Left kidney (tissue), 2 donors: ENCODE measurements around the gene MT2A. TPM values are rescaled to one million over a fixed set of nuclear protein-coding genes. Genes with fewer than 3 reads are reported as not detected.
"Not testable (repeated sequence)": the region's sequence is repeated elsewhere in the genome, so short reads cannot be mapped to it uniquely, and the experiment has no call there.

ENCODE experiments used
- DNase-seq: peaks from one replicate; pipeline ENCODE4 v3.0.0-alpha.2; 2013
- polyA plus RNA-seq: library from polyadenylated mRNA; unstranded; fragments of 120-200 nt; gene quantifications from one replicate; pipeline ENCODE4 v1.2.1, GENCODE V29; 2013; ENCODE audit not compliant: insufficient read length

The MT2A gene
- polyA plus RNA-seq, 1 donor: 19.0 TPM

DNA sequence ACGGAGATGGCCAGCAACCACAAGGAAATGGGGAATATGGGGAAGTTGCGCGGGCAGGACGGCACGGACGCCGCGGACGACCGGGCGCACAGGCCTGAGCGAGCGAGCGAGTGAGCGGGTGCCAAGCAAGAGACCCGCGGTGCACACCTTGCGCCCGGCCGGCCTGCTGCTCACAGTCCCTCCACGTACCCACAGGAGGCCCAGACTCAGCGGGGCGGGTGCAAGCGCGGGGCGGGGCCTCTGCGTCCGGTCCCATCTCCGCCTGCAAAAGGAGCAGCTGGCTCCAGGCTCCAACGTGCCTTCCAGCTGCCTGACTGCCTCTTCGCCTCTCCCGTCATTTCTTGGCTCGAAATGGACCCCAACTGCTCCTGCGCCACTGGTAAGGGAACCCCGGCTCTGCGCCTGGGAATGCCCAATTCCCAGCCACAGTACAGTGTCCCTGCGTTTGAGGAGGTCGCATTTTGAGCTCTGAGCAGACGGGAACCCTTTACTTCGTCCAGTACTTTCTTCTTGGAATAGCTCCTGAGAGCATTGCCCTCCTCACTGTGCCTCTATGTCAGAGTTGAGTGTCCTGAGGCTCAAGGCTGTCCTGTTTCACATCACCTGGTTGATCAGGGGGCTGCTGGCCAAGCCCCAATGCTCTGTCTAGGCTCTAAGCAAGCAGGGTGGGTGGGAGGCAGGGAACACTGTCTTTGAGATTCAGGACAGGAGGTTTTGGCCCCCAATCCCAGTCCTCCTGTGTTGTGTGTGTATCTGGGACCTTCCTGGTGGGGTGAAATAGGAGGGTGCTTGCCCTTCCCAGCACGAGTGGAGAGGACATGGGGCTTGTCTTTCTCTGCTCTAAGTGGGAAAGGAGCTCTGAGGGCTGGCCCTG is 9.1 kb downstream of the MT2A start:
- no peak for DNase-seq

GRCh38 chr16:56618138-56618537 is 9.8 kb downstream of the MT2A start:
- DNase-seq: no peak

GRCh38 chr16:56620339-56620897 is 12.0 kb downstream of the MT2A start:
- DNase-seq: no peak

- not testable (repeated sequence) for DNase-seq
Observed at GRCh38 chr16:56621665-56622445, 13.5 kb downstream of the MT2A start.

GRCh38 chr16:56623184-56623583 is 14.8 kb downstream of the MT2A start:
- not testable (repeated sequence) for DNase-seq

DNA sequence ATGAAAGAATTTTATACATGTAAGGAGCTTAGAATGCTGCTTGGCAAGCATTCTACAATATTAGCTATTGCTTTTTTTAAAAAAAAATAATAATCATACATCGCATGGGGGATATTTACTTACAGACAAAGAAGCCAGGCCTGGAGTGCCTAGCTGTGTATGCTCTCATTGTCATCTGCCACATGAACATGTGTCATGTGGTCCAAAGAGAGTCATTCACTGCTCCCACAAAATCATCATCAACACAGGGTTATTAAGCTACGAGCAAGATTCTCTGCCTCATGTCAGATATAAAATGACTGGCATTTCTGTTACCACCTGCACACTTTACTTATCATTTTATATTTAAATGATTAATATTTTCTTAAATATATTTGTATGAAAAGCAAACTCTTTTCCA is 15.3 kb downstream of the MT2A start:
- DNase-seq: no peak

- no peak for DNase-seq
Observed at GRCh38 chr16:56625140-56625942, 17.0 kb downstream of the MT2A start, which contains the start of gene MT1E. MT1E (plus strand) TSS chr16:56625781; CDS start chr16:56625852, 71 bp downstream.

DNA sequence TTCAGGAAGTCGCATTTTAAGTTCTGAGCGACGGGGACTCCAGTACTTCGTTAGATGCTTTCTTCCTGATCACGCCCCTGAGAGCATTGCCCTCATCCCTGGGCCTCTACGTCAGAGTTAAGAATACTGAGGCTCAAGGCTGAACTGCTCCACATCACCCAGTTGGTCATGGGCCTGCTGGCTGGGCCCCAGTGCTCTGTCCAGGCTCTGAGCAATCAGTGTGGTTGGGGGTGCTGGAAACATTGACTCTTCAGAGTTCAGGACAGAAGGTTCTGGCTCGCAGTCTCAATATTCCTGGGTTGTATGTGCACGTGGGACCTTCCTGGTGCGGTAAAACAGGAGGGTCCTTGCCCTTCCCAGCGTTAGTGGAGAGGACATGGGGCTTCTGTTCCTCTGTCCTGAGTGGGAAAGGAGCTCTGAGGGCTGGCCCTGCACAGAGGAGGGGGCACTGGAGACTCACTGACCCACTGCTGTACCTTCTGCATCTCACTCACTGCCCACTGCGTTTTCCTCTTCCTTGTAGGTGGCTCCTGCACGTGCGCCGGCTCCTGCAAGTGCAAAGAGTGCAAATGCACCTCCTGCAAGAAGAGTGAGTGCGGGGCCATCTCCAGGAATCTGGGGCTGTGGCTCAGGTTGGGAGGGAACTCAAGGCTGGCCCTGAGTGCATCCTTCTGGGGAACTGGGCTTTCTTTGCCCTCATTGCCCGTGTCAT is 17.7 kb downstream of the MT2A start:
- DNase-seq: no peak

DNA sequence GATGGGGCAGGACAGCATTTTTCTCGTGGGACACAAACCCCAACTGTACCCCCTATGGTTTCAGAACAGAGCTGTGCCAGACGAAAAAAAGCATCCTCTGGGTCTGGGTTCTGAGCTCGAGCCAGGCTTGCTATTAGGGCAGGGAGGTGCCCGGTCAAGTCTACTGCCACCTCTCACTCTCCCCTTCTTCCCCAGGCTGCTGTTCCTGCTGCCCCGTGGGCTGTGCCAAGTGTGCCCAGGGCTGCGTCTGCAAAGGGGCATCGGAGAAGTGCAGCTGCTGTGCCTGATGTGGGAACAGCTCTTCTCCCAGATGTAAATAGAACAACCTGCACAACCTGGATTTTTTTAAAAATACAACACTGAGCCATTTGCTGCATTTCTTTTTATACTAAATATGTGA is 18.3 kb downstream of the MT2A start:
- no peak for DNase-seq

DNA sequence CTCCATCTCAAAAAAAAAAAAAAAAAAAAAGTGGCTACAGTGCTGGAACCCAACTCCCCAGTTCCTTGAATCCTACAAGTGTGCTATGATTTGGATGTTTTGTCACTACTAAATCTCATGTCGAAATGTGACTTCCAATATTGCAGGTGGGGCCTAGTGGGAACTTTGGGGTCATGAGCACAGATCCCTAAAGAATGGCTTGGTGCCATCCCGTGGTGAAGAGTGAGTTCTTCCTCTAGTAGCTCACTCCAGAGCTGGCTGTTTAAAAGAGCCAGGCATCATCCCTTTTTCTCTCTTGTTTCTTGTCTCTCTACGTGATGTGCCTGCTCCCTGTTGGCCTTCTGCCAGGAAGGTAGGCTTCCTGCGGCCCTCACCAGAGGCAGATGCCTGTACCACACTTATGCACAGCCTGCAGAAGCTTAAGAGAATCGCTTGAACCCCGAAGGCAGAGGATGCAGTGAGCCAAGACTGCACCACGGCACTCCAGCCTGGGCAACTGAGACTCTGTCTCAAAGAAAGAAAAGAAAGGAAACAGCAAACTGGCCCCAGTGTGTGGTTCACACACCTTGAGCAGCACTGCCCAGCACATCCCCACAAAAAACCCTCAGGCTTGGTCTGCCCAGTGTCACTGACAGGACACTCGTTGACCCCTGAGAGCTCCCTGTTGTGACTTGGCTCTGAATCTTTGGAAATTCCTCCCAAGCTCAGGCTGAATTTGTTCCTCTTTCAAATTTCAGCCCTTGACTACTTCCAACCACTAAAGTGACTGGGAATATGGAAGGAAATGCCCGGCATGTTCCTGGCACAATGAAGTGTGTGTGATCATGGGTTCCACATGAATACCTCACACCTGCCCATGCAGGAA is 20.3 kb downstream of the MT2A start:
- DNase-seq: no peak

DNA sequence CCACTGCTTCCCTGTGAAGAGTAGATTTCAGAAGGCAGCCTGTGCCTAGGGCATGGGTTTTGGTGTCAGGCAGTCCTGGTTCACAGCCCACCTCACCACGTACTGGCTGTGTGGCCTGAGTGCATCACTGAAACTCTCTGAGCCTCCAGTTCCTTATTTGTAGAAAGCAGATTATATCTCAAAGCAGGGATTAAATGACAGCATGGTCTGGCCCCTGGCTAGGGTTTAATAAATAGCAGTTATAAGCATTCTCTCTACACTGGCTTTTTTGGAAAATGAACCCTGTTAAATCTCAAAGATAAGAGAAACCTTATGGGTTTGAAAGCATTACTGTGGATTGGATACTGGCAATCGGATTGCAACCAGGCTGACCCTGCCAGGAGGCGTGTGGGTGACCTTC is 21.1 kb downstream of the MT2A start:
- no peak for DNase-seq

DNA sequence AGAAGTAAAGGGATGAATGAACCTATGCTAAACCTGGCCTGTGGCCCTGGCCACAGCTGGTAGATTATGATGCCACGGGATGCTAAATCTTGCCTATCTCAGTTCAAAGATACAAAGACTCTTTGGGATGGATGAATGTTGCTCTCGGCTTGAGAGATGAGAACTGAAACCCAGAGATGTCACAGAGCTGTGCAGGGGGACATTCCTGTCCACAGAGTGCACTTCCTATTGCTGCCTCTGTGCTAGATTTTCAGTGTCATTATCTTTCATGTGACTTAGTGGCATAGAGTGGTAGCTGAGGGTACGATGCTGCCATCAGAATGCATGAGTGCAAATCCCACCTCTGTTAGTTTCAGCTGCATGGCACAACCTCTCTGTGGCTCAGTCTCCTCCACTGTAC is 21.8 kb downstream of the MT2A start:
- DNase-seq: no peak

- no peak for DNase-seq
Observed at GRCh38 chr16:56631197-56631596, 22.8 kb downstream of the MT2A start.

DNA sequence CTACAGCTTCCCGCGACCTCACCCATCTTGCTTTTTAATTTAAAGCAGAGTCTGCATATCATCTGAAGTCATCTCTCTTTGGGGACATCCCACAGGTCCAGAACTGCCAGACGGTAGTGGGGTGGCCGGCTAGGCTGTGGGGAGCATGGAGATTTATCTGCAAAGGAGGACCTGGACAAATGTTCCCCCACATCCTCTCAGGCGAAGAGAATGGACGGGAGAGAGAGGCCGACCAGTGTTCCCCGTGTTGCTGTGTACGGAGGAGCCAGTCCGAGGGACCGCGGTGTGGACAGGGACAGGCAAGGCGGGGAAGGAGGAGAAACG is 23.4 kb downstream of the MT2A start:
- DNase-seq: no peak

DNA sequence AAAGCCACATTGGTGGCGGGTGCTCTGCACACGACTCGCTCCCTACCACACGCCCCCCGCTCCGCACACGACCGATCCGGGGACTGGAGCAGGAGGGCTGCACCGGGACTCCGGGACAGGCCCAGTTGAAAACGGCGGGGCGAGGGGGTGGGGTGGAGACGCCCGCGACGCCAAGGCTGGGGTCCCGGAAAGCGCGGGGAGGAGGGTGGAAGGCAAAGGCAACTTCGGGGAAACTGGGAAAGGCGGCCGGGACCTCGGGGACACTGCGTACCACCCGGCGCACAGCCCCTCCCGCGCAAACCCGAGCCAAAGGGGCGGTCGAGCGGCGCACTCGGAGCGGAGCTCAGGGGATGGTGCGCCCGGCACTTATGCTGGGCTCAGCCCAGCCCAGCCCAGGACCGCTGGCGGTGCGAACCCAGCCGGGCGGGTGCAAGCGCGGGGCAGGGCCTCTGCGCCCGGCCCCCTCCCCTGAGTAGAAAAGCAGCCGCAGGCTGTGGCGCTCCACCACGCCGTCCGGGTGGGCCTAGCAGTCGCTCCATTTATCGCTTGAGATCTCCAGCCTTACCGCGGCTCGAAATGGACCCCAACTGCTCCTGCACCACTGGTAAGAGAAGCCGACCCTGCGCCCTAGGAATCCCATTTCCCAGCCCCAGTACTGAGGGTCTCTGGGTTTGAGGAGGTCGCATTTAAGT is 23.9 kb downstream of the MT2A start, which contains the start of gene MT1M:
Gene MT1M, plus strand, starts transcription at position 504 of the 692 bp plus-strand sequence. Its CDS starts 73 bp downstream, at position 577.
- DNase-seq: no peak

- no peak for DNase-seq
Observed at GRCh38 chr16:56632848-56633365, 24.5 kb downstream of the MT2A start.

- no peak for DNase-seq
Observed at GRCh38 chr16:56633535-56633934, 25.2 kb downstream of the MT2A start.

GRCh38 chr16:56634715-56635440 is 26.5 kb downstream of the MT2A start:
- DNase-seq: no peak
